Measurements from ENCODE around the gene AFF1.

DNA sequence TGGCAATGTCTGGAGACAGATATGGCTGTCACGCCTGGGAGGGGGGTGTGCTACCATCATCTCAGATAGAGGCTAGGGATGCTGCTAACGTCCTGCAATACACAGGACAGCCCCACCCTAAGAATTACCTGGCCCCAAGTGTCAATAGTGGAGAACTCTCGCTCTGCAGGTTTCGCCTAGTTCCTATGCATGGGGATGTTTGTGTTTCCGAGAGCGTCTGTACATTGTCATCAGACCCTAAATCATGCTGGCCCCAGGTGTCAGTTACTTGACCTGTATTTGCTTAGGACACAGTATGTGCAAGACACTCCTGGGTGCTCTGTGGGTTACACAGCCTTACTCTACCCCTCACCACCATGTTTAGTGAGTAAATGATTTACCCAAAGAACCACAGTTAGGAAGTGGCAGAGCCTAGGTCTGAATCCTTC lies 90.8 kb downstream of the AFF1 start:
- no peak for TF ChIP-seq CTCF (IDR thresholded peaks at IDR 0.05; ENCODE audit: insufficient read depth, low read depth, low read length)
- no peak for TF ChIP-seq EZH2 (IDR thresholded peaks at IDR 0.05; ENCODE audit: insufficient read depth, low read length)
